Psoas muscle (tissue), 8 donors: ENCODE results near the gene GRID1. TPM values are rescaled to one million over a fixed set of nuclear protein-coding genes. Genes with fewer than 3 reads are reported as not detected.

Experiments
- ATAC-seq, 4 donors: fragments of 200-7000 bp; cut with Tn5 transposase; one replicate each; pipeline ENCODE4 v1.9.1; 2020; ENCODE audit warnings: moderate library complexity in 3 of 4, mild to moderate bottlenecking in 2 of 4
- DNase-seq, 2 donors: peaks; one replicate each; pipeline ENCODE4 v3.0.0-alpha.2; 2020
- H3K27ac ChIP-seq: fragments of 200-600 bp; one replicate; pipeline ENCODE4 v1.8.0; 2022
- H3K27me3 ChIP-seq, 3 donors: fragments of 200-600 bp in 1 of 3; one replicate each; pipeline versions ENCODE4 v1.6.1 to v1.8.0; 2013 to 2022; ENCODE audit warnings: low read length in 2 of 3, mild to moderate bottlenecking in 2 of 3, moderate library complexity in 1 of 3; ENCODE audit not compliant: insufficient read depth in 3 of 3
- H3K36me3 ChIP-seq, 2 donors: fragments of 200-600 bp in 1 of 2; one replicate each; pipeline versions ENCODE4 v1.6.1 to v1.8.0; 2013 to 2022; ENCODE audit warnings: low read depth in 1 of 2, mild to moderate bottlenecking in 1 of 2, moderate library complexity in 1 of 2; ENCODE audit not compliant: insufficient read depth in 1 of 2
- H3K4me1 ChIP-seq: fragments of 200-600 bp; one replicate; pipeline ENCODE4 v1.8.0; 2022
- H3K4me3 ChIP-seq: fragments of 200-600 bp; one replicate; pipeline ENCODE4 v1.8.0; 2022; ENCODE audit warnings: mild to moderate bottlenecking
- H3K9me3 ChIP-seq: fragments of 200-600 bp; one replicate; pipeline ENCODE4 v1.8.0; 2022
- CTCF ChIP-seq: fragments of 200-600 bp; IDR thresholded peaks from one replicate; pipeline ENCODE4 v1.8.0; 2022; ENCODE audit warnings: antibody characterized with exemption
- WGBS, 3 donors: extraction: QIAGEN DNeasy Blood & Tissue Kit; methylation state at CpG; one replicate each; pipeline versions ENCODE4 v1.1.6 to v1.1.7; 2013; 5-methylcytosine and 5-hydroxymethylcytosine counted together
- intact Hi-C, 2 donors: fragments of 100-400 bp; cut with DNase I; formaldehyde crosslinking; loops; one replicate each; pipeline versions ENCODE4 v1.11.0 to v1.14.2; 2022
- polyA plus RNA-seq, 3 donors: library from polyadenylated mRNA; stranded (reverse); fragments of 200-250 nt; gene quantifications; one replicate each; pipeline ENCODE4 v1.2.3, GENCODE V29; 2013
- total RNA-seq, 4 donors: library from RNA; stranded (reverse); fragmentation: NEBNext Ultra II Directional in 2 of 4; extraction: Animal tissue kit (Norgen Biotek cat#: 25700) in 2 of 4; gene quantifications; one replicate each; pipeline versions ENCODE4 v1.2.1 to v1.2.4, GENCODE V29; 2021 to 2023
- donor health status: healthy with polysubstance abuse.
- donor health status: DM: no; HTN: no; CAD: no; lungs with moderate emphysema.
- donor health status: Bipolar disorder and iron deficiency.
- donor health status: healthy.
- donor health status: DM: yes; HTN: yes; CAD: no.
- donor health status: DM: no; HTN: no; CAD: no.
- donor health status: DM: no; HTN: no; CAD: no.
- donor health status: DM: yes; HTN: yes; CAD: no.

GRID1 gene
- total and polyA plus RNA-seq, 7 donors = 0.17 to 0.56 (median 0.24) TPM

DNA sequence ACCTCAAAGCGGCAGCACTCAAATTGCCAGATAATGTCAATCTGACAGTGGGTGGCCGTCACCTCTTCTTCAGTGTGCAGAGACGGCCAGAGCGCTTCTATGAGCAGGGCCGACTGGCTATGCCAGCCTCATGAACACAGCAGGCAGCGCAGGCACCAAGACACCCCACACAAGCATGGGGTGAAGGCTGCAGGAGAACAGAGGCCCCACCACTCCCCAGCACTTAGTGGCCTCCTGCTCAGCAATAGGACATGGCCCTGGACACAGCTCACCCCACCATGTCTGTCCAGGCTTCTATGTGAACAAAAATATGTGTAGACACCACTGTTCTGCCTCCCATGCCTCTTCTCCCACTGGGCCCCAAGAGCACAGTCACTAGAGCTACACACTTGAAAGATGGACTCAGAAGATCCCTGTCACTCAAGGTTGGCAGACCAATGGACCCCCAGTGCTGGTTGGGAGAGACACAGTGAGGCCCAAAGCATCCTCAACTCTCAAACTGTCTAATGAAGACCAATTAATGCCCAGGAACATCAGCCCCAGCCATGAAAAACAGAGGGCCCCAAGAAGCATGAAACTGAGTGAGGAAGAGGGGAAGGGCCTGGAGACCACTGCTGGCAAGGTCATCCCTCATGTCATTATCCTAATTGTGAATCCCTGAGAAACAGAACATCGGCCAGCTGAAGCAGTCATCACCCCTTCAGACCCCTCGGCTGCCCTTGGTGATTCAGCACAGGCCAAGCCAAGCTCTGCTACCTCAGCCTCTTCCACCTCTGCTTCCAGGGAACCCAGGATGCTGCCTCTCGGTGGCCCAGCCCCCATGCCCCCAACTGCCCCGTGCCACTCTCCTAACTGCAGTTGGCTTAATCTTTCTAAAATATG, 77.7 kb downstream of the GRID1 start:
- ATAC-seq = no peak

DNA sequence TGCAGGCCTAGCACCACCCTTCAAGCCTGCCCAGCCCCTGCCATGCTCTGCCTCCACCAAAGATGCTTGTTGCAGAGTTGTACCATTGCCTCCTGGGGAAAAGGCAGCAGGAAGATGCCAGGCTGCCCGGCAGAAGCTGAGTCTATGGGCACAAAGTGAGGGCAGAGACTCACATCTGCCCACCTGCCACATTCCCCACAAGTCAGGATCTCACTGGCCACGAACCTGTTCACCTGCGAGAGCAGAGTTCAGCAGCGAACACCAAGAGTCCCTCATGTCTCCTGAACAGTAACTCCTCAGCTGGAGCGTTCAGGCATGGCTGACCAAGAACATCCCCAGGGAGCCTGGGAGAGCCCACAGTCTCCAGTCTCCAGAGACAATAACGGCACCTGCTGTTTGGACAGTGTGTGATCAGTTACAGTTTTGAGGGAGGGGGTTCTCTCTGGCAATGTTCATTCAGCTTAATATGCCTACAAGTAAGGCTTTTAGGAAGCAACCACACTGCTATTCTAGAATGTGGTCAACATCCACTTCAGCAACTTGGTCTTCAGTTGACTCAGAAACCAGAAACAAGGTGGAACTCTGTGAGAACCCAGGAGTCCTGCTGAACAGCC, 78.5 kb downstream of the GRID1 start:
- intact Hi-C loops = no loop called here
- TF ChIP-seq CTCF = no peak
- no peaks in the 10 kb centered on the region for H3K9me3 ChIP-seq
- peaks cover 0 to under 1% (median 0%) of the 10 kb centered on the region in 3 donors for H3K27me3 ChIP-seq
- H3K36me3 ChIP-seq = no peaks in the 10 kb centered on the region
- H3K27ac ChIP-seq = no peak overlapping the region
- no peak for DNase-seq
- 61 to 64% (median 63%) methylated on average over 6 of the region's 6 CpGs for whole genome bisulfite sequencing, 3 donors
- ATAC-seq = no peak
- H3K4me1 ChIP-seq = no peaks in the 10 kb centered on the region
- H3K4me3 ChIP-seq = no peak overlapping the region

More for the DNA sequence above, 77.7 kb downstream of the GRID1 start:
- TF ChIP-seq CTCF = no peak
- Histone ChIP-seq H3K9me3 (no peaks in the 10 kb centered on the region), H3K4me3 (no peak overlapping the region), H3K36me3 (no peaks in the 10 kb centered on the region), H3K4me1 (no peaks in the 10 kb centered on the region), H3K27ac (no peak overlapping the region), H3K27me3 (peaks cover 0 to 9% (median 0%) of the 10 kb centered on the region in 3 donors)
- WGBS, 3 donors = 80 to 89% (median 89%) methylated on average over 10 of the region's 10 CpGs
- DNase-seq = no peak
- intact Hi-C loops = no loop called here

- Histone ChIP-seq H3K9me3 (no peaks in the 10 kb centered on the region), H3K4me3 (no peak overlapping the region), H3K27ac (no peak overlapping the region), H3K4me1 (no peaks in the 10 kb centered on the region), H3K27me3 (no peaks in the 10 kb centered on the region), H3K36me3 (no peaks in the 10 kb centered on the region)
- DNase-seq (no peak), ATAC-seq (no peak)
- no peak for TF ChIP-seq CTCF
- intact Hi-C loops = no loop called here
- WGBS, 3 donors = 52 to 63% (median 53%) methylated on average over 9 to 10 of the region's 10 CpGs
These were observed 79.3 kb downstream of the GRID1 start for GRCh38 chr10:86287110-86287793.

- WGBS, 3 donors = 80 to 86% (median 84%) methylated on average over 18 of the region's 18 CpGs
- DNase-seq = no peak
- intact Hi-C loops = no loop called here
- Histone ChIP-seq H3K4me1 (no peaks in the 10 kb centered on the region), H3K27me3 (no peaks in the 10 kb centered on the region), H3K36me3 (no peaks in the 10 kb centered on the region), H3K4me3 (no peak overlapping the region), H3K27ac (no peak overlapping the region), H3K9me3 (no peaks in the 10 kb centered on the region)
- no peak for ATAC-seq
- TF ChIP-seq CTCF = no peak
These were observed 80.1 kb downstream of the GRID1 start for GRCh38 chr10:86286236-86287109.
